22Rv1 (cell line): ENCODE data around the gene ZNF599.

Experiments used
- H3K27ac ChIP-seq: fragments of 450-650 bp; 2 replicates; pipeline ENCODE4 v1.5.1; 2017
- CTCF ChIP-seq: fragments of 450-650 bp; IDR thresholded peaks from 2 replicates; pipeline ENCODE4 v1.5.1; 2017; ENCODE audit warnings: mild to moderate bottlenecking
- ZFX ChIP-seq: fragments of 450-650 bp; IDR thresholded peaks from 2 replicates; pipeline ENCODE4 v1.6.1; 2017; ENCODE audit warnings: antibody characterized with exemption, borderline replicate concordance

Gene ZNF599

GRCh38 chr19:34774857-34775256 lies 1.8 kb upstream of the ZNF599 start:
- no peak for TF ChIP-seq CTCF
- no peak for TF ChIP-seq ZFX
- H3K27ac ChIP-seq: no peak overlapping the region

- H3K27ac ChIP-seq: no peak overlapping the region
- TF ChIP-seq ZFX (no peak), CTCF (no peak)
Observed at GRCh38 chr19:34773555-34773864, 495 bp upstream of the ZNF599 start.

- TF ChIP-seq CTCF: no peak
- TF ChIP-seq ZFX: no peak
- no peak overlapping the region for H3K27ac ChIP-seq
Observed at GRCh38 chr19:34767951-34768350, 5.1 kb downstream of the ZNF599 start.

GRCh38 chr19:34766386-34766785 lies 6.6 kb downstream of the ZNF599 start:
- H3K27ac ChIP-seq: no peak overlapping the region
- no peak for TF ChIP-seq ZFX
- no peak for TF ChIP-seq CTCF

- no peak overlapping the region for H3K27ac ChIP-seq
- TF ChIP-seq CTCF: no peak
- TF ChIP-seq ZFX: no peak
Observed at GRCh38 chr19:34759218-34759917, 13.6 kb downstream of the ZNF599 start.

GRCh38 chr19:34757441-34757840 lies 15.6 kb downstream of the ZNF599 start:
- H3K27ac ChIP-seq: no peak overlapping the region
- no peak for TF ChIP-seq ZFX
- no peak for TF ChIP-seq CTCF

- H3K27ac ChIP-seq: no peak overlapping the region
Observed at GRCh38 chr19:34744896-34745690, 27.9 kb downstream of the ZNF599 start.

More at GRCh38 chr19:34744896-34745690, 27.9 kb downstream of the ZNF599 start:
- TF ChIP-seq CTCF: no peak
- no peak for TF ChIP-seq ZFX
